HG03103 (cell line): ENCODE results near the gene CCNYL1.
"Not testable (repeated sequence)": the region's sequence is repeated elsewhere in the genome, so short reads cannot be mapped to it uniquely, and the experiment has no call there.

ENCODE experiments used
- ATAC-seq: cut with Tn5 transposase; IDR thresholded peaks from one replicate; pipeline ENCODE4 v1.9.1; 2021; ENCODE audit warnings: low read depth; ENCODE audit not compliant: unreplicated experiment

The CCNYL1 gene

DNA sequence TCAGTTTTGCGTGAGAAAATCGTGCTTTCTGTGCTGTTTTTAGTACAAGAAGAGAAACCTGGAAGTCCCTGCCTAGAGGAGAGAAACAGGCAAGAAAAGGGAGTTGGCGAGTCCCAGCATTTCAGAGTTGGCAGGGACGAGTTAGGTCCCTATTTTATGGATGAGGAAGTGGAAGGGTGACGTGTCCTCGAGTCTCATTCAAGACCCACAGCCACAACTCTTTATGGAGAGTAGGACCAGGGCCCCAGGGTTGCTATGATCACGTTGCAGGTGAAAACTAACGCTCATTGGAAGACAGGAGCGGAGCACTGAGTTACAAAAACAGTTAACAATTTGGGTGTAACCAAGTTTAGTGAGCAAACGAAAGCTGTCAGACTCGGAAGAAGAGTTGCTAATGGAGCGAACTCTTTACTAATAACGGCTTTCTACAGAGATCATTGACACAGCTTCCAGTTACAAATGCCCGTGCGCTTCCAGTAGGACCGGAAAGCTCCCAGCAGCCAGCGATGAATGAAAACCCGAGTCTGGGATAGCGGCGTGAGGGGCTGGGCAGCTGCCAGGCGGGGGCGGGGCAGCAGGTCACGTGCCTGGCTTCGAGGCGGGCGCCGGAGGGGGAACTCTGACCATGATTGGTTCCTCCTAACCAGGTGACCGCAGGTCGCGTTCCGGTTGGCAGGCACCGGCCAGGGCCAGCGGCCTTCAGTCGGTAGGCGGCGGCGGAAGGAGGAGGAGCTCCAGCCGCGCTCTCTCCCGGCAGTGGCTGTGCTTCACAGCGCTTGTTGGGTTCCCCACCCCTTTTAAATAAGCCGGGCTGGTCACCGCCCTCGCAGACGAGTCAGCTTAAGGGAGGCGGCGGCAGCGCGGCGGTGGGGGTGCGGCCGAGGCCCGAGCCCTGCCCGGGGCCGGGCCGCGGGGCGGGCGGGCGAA is at the start of gene CCNYL1:
Gene CCNYL1 (plus strand): TSS at position 827 of the 927 bp plus-strand sequence. CDS start 257 bp downstream, outside the sequence.
- ATAC-seq, result peak; percentile 93

DNA sequence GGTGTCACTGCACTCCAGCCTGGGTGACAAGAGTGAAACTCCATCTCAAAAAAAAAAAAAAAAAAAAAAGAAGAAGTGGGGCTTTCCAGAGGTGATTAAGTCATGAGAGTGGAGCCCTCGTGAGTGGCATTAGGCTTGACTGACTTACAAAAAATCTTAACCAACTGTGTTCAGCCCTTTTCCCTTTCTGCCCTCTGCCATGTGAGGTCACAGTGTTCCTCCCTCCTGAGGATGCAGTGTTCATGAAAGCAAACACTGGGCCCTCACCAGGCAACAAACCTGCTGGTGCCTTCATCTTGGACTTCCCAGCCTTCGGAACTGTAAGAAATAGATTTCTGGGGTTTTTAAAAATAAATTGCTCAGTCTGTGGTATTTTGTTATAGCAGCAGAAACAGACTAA is 49.2 kb upstream of the CCNYL1 start:
- ATAC-seq, result peak; percentile 79

DNA sequence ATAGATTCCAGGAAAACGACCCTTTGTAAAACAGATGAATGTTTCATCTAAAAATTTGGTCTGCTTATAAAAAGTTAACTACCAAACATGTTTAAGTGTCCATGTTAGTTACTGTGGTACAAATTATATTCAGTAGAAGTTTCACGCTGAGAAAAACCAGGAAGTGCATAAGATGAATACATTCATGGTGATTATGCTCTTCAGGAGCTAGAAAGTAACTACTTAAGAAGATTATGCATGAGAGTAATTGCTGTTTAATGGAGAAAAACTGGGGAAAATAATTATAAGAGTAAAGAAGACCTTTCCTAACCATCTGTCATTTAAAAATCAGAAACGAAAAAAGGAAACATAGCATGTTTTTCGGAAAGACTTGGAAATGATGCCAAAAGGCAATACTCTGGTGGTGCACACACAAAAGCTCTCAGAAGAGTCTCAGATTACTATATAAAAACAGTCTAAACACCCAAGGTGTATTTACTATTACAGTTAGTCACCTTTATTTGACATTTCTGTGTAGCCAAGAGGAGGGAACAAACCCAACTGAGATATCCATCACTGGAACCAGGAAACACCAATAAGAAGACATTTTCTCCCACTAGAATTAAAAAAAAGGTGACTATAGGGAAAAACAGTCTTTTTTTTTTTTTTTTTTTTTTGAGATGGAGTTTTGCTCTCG is 47.4 kb upstream of the CCNYL1 start:
- ATAC-seq, result no peak

DNA sequence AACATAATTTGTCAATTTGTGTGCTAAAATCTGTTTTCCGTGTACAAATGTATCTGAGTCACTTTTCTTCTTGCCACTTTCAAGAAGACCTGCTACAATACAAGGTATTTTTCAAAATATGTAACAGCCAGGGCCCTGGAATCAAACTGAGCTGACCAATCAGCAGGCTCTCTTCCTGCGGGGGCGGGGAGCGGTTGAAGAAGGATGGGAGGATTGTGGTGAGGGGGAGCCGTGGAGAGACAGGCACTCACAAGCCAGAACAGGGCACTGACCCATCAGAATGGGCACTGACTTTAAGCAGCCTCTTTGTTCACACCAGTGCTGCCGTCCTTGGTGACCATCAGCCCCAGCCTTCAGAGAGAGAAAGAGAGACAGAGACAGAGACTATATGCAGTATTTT is 40.6 kb upstream of the CCNYL1 start:
- no peak for ATAC-seq

DNA sequence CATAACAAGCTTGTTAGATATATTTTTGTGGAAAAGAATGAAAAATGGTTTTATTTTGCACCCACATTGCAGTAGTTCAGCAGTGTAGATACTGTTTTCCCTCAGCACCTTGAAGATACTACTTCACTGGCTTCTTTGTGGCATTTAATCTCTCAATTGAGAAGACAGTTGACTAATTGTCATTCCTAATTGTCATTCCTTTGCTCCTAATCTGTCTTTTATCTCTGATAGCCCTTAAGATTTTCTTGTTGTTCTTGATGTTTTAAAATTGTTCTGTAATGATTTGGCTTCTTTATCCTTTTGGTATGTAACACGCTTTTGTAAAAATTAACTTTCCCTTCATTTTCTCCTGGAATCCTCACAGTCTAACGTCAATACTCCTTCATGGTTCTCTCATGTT is 38.0 kb upstream of the CCNYL1 start:
- ATAC-seq, result no peak

DNA sequence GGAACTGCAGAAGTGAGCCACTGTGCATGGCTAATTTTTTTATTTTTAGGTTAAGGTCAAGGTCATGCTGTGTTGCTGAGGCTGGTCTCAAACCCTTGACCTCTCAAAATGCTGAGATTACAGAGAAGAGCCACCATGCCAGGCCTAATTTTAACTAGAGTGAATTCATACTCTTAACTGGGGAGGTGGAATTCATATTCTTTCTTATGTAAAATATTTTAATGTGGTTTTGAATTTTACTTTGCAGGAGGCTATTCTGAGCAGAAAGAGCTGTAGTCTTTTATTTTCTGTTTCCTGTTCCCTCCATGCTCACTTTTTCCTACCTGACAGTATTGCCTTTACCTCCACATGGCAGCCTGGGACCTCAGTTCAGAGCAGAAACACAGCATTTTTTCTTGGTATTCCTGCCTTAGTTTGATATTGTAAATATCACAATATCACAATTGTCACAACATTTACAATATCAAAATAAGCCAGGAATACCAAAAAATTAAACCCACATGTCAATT is 37.1 kb upstream of the CCNYL1 start:
- ATAC-seq, result no peak

DNA sequence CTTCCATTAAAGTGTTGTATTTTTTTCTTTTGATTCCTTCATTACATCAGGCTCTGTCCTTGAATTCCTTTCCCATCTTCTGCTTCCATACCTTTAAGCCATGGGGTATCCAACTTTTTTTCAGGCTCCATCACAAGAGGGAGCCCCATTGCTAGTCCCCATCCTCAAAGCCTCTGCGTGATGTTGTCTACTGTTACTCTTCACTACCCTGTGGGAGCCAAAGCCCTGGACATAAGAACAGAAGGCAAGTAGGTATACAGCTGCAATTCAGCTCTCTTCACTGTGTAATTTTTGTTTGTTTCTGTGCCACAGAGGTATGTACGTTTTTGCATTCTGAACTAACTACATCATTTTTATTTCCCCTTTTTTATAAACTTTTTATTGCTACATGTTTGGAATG is 36.6 kb upstream of the CCNYL1 start:
- no peak for ATAC-seq

DNA sequence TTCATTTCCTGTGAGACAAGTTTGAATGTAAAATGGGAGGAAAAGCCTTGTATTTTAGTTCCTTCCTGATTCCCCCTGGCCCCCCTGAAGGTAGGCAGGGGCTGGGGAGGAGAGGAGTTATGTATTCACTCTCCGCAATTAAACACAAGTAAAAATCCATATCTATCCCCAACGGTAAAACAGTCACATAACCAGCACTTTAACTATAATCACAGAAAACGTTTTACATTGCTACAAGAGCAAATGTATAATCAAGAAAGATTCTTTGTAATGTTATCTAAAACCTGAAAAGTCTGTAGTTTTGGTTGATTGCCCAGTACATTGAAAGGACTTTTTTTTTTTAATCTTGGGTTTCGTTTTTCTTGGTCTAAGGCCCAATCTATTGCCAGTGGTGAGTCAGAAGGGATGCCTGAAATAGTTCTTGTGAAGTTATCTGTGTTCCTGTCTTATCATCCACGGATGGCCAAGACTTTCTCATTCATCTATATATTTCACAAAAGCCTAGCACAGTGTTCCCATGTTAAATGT is 34.5 kb upstream of the CCNYL1 start:
- no peak for ATAC-seq

DNA sequence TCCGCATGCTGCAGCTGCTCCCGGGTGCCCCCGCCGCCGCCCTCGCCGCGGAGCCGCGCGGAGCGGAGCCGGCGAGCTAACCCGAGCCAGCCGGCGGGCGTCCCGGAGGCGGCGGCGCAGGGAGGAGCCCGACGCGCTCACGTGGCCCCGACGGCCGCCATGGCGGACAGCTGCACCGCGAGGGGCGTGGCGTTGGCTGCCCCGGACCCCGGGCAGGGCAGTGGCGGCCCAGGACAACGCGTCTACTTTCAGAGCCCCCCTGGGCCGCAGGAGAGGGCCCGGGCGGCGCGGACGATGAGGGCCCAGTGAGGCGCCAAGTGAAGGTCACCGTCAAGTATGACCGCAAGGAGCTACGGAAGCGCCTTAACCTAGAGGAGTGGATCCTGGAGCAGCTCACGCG is 30.0 kb upstream of the CCNYL1 start:
- no peak for ATAC-seq

DNA sequence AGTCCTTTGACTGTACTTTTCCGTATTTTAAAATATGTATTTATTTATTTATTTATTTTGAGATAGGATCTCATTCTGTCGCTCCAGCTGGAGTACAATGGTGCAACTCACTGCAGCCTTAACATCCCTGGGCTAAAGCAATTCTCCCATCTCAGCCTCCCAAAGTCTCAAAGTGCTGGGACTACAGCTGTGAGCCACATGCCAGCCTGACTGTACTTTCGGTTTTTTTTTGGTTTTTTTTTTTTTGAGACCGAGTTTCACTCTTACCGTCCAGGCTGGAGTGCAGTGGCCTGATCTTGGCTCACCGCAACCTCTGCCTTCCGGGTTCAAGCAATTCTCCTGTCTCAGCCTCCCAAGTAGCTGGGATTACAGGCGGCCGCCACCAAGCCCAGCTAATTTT is 28.9 kb upstream of the CCNYL1 start:
- no peak for ATAC-seq

DNA sequence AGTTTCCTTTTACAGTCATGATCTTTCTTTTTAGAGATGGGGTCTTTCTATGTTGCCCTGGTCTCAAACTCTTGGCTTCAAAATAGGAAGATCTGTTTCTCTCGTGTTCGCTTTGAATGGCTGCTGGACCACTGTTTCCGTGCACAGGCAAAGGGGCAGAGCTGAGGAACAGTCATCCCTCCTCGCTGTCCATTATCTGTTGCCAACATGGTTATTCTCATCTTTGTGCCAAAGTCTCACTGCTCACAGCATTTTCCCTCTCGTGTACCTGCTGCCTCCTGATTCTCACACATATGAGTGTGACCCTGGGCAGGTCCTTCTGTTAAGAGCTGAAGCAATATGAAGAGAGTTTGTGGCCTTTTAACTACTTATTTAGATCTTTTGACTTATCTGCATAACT is 28.0 kb upstream of the CCNYL1 start:
- ATAC-seq, result no peak

DNA sequence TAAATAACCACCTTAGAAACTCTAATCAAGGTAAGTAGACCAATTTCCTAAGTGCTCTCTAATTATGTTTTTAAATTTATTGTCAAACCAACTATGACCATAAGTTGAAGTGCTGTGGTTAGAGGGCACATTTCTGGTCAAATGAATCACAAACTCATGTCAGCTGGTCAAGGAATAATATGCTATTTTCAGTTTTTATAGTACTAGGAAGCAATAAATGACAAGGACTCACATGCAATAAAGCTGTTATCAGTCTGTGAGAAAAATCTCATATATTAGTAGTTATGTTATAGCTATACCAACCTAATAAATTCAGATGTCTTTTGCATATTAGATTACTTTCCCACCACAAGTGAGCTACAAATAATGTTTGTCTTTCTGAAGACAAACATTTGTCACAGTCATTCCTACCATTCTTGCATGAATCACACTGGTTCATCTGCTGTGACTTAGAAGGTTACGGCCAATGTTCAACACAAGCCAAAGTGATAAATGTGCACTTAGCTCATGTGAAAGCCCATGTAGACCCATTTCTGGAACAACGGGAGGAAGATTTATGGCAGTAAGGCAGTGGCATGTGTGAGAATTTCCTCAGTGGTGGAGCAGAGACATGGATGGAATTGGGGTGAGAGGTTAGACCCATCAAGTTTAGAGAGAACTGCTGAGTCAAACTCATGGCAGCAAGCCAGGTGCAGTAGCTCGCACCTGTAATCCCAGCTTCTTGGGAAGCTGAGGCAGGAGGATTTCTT is 27.4 kb upstream of the CCNYL1 start:
- no peak for ATAC-seq

DNA sequence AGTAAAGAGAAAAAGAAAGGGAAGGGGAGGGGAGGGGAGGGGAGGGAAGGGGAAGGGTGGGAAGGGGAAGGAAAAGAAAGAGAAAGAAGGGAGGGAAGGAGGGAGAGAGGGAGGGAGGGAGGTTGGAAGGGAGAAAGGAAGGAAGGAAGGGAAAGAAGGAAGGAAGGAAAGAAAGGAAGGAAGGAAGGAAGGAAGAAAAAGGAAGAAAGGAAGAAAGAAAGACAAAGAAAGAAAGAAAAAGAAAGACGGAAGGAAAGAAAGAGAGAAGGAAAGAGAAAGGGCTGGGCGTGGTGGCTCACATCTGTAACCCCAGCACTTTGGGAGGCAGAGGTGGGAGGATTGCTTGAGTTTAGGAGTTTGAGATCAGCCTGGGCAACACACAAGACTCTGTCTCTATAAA is 24.6 kb upstream of the CCNYL1 start:
- no peak for ATAC-seq

DNA sequence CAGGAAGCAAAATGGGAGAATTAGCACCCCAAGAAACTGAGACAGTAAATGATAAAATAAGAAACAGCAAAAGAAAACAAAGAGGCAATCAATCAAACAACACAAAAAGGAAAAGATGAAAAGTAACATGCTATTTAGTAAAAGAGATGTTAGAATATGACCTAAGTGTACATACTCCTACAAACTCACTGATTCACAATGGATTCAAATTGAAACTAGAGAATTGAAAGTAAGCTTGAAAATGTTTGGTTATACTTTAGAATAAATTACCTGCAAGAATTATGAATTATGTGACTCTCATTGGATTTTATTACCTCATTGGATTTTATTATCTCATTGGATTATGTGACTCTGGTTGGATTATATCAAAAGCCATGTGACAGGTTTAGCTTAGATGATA is 22.8 kb upstream of the CCNYL1 start:
- ATAC-seq, result no peak

DNA sequence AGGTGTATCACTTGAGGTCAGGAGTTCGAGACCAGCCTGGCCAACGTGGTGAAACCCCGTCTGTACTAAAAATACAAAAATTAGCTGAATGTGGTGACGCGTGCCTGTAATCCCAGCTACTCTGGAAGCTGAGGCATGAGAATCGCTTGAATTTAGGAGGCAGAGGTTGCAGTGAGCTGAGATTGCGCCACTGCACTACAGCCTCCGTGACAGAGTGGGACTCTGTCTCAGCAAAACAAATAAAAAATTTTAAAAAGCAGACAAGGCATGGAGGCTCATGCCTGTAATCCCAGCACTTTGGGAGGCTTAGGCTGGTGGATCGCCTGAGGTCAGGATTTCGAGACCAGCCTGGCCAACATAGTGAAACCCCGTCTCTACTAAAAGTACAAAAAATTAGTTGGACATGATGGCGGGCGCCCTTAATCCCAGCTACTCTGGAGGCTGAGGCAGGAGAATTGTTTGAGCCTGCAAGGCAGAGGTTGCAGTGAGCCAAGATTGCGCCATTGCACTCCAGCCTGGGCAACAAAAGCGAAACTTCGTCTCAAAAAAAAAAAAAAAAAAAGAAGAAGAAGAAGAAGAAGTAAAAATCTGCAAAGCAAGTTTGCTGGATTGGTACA is 20.5 kb upstream of the CCNYL1 start:
- ATAC-seq, result not testable (repeated sequence)

DNA sequence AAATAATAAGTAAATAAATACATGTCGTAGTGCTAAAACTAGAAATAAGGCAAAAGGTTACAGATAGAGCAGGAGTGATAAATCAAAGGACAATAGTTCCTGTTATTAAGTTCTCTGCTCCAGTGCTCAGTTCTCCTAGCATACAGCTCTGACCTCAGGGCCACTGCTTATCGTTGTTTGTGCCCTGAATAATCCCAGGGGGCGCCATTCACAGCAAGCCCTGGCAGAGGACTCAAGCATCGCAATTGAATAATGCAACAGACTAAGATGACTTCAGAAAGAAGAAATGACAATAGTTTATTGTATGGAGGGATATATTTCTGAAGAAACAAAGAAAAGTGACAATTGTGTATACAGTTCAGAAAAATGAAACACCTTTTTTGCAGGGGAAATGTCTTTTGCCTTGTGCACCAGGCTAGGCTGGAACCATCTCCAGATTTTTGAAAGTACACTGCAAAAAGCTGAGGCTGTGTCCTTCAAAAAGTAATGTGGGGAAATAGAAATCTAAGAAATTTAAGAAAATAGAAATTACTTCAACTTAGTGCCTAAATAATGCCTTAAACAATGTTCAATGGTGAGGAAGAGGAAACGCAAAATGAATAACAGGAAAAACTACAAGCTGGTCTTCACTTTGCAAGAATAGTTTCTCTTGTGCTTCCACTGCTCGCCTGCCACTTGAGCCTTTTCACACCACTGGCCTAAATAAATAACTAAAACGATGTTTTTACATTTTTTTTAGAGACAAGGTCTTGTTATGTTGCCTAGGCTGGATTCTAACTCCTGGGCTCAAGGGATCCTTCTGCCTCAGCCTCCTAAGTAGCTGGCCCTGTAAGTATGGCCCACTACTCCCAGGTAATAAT is 19.0 kb upstream of the CCNYL1 start:
- no peak for ATAC-seq

DNA sequence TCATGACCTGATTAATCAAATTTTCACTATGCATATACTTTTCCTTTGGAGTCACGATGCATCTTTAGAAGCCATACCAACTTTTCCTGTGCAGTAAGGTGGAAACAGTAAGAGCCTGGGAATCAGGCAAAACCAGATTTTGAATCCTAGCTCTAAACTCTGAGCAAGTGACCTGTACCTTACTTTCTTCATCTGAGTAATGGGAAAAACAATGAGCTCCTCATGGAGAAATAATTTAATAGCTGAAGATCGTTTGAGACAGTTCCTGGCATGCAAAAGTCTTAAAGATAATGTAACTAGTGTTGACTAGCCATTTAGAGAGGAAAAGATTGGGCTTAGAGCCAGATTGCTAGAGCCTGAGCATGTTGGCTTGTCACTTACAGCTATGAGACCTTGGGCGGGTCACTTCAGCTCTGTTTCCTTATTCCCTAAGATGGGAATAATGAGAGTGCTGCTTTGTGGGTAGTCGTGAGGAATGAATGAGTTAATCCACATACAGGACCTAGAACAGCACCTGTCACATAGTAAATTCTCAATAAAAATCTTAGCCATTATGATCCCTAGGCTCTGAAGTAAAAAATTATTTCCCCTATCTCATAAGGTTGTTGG is 17.7 kb upstream of the CCNYL1 start:
- ATAC-seq, result no peak

DNA sequence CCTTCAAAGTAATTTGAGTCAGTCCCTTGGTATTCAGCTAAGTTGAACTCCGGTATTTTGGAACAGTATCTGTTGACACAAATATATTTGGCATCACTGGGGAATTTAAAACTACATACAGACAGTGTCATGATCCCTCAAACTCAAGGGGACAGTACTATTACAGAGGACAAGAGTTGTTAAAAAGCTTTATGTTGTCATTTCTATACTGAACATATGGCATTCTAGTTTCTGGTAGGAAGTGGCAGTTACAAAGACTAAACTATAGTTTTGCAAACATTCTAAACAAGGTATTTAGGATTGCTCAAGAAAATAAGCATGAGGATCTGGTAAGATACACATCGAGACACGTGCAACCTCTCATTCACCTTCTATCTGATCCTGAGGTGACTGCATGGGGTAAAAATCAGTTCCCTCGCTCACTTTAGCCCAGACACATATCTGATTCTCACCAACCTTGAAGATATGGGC is 16.6 kb upstream of the CCNYL1 start:
- ATAC-seq, result peak; percentile 69

DNA sequence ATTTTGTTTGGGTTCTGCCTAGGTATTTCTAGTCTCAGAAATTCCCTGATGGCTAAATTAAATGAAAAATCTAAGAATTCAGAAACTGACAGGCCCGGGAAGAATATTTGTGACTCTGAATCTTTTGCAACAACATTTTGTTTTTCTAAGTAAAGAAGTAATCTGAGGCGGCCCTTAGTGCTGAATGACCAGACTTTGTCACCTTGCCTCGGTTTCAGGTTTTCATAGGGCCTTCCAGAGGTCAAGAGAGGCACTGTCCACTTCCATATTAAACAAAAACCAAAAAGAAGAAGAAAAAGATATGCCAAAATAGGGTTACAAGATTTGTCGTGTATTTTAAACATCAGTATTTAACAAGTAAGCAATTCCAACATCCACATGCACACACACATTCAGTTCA is 16.1 kb upstream of the CCNYL1 start:
- ATAC-seq, result no peak
